Activated CD4-positive, alpha-beta T cell treated with anti-CD3 and anti-CD28 coated beads, Interleukin-2, amount 50 U/mL, for 48 hours (primary cell): ENCODE data around the gene SSBP3.

Source experiments
- DNase-seq, 2 experiments: peaks; one replicate each; pipeline ENCODE4 v3.0.0-alpha.2; 2020

Gene SSBP3

DNA sequence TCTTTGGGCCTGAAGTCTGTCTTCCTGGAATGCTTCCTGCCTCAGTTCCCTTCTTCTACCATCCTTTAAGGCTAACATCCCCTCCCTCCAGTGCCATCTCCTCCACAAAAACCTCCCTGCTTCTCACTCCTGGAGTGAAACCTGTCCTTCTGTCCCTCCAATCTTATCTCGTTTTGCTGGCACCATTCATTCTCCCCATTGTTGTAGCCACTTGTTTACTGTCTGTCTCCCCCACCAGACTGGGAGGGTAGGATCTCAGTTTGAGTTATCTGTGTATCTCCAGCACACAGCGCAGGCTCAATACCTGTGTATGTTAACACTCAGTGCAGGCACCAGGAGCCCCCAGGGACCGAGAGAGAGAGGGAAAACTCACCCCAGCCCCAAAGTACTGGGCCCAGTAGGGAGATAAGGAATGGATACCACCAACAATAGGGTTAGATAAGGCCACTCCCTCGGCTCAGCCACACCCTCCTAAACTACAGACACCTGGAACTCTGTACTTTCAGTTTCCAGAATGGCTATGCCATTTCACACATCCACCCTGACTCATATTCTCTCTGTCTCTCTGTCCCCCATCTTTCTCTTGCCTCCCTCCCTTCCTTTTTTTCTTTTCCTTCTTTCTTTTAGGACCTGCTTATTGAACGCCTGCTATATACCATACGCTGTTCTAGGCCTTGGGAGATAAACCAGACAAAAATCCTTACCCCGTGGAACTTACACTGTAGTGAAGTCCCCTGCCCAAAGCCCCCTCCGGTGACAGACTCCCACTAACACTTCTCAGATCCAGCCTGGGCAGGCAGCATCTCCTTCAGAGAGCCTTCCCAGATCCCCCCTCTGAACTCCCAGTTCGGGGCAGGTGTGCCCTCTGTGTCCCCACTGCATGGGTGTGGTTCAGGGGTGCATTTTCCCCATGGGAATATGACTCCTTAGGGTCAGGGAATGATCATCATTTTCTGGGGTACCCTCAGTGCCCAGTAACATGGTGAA lies 3.3 kb upstream of the SSBP3 start:
- peak; percentile 29 to 46 for DNase-seq

DNA sequence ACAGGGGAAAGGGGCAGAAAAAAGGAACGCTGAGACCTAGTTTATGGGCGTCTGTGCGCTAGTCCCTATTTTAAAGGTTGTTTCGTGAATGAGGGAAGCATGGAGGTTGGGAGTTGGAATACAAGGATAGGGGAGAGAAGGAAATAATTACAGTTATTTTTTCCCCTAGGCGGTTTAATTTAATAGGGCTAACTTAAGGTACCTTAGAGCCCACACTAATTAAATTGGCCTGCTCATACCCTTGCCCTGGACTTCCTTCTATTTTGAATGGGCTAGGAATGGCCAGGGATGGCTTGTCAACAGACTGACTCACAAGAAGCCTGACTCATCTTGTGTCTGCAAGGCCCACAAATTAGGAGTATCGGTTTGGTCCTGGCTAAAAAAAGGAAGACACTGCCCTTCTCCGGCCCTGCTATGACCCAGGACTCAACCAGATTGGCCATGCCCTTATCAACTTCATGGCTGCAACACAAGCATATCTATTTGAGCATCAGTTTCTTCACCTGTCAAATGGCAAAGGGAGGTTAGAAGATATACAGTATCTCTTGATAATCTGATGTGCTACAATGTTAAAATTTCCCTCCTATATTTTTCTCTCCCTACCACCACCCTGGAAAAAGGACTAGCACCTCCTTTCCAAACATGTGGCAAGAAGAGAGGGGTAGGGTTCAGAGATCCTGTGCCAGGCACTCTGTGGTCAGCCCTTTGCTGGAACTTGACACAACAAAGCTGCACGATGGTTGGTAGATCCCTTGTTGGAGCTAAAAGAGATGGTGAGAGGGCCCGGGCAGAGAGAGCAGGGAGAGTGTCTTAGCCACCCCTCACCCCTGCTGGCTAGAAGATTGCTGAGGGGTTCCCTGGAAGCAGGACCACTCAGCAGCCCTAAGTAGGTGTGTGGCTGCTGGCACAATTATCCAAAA lies 2.2 kb upstream of the SSBP3 start:
- DNase-seq = no peak

GRCh38 chr1:54407404-54408146 lies 1.4 kb upstream of the SSBP3 start:
- peak; percentile 24 to 50 for DNase-seq

DNA sequence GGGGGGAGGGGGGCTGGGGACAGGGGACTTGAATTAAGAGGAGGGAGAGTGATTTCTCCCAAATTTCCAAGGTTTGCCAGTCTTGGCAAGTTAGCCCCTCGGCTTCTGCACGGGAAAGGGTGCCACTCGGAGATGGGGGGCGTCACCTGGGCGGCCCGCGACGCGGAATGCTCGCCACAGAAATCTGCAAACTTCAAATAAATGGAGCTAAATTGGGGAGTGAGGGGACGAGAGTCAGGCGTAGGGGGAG lies 885 bp upstream of the SSBP3 start:
- DNase-seq = peak in 1 of 2 experiments; percentile 35

- DNase-seq = no peak
These were observed 298 bp downstream of the SSBP3 start for GRCh38 chr1:54405898-54406293.

DNA sequence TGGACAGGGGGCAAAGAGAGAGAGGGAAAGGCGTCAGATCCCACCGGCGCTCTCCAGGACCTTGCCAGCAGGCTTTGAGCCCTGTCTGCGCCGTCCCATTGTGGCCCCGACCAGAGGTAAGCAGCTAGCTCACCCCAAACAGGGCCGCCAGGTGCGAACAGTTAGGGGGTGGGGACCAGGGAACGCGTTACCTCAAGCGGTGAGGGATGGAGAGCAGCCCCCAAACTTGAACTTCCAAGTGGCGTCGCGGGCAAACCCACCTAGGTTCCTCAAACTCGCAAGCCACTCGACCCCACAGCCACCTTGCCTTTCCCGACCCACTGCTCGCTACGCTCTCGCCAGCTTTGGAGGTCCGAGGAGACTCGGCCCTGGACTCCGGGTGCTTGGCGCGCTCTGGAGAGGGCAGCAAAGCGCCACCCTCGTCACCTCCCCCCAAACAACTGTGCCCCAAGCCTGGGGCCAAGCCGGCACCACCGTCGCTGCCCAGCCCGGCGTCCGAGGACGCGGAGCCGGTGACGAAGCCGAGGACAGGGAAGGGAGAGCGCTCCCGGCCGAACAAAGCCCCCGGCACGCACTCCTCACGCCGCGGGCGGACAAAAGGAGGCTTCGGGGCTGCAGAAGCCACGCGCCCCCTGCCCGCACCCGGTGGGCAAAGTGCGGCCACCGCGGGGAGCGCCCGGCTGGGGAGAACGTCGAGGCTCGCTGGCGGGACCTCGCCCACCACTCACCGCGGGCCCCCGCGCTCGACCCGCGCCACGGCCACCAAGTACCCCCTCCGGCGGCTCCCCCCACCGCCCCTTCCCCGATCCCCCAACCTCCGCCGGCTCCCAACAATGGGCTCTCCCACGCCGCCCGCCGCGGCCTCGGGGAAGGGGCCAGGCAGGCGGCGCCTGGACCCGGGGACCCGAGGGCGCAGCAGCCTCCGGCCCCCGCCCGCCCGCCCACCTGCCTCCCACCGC lies 976 bp downstream of the SSBP3 start:
- DNase-seq = peak in 1 of 2 experiments; percentile 26

- no peak for DNase-seq
These were observed 1.9 kb downstream of the SSBP3 start for GRCh38 chr1:54404263-54404662.

GRCh38 chr1:54403808-54404261 lies 2.4 kb downstream of the SSBP3 start:
- peak; percentile 32 to 43 for DNase-seq

DNA sequence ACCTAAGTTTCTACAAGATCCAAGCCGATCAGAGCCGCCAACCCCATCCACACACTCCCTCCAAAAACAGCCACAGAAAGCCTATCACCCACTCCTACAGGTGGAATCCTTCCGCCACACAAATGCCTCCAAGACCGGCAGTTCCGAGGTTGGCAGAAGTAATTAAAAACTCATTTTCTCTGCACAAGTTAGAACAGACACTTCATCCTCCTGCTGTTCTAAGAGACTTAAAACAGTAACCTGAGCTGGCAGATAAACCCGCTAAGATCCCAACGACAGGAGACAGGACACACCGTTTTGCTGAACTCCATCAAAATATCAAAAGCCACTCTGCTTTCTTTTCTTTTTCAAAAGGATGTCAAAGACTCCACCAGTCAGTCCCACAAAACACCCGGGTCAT lies 2.8 kb downstream of the SSBP3 start:
- no peak for DNase-seq

- no peak for DNase-seq
These were observed 3.3 kb downstream of the SSBP3 start for GRCh38 chr1:54402896-54403295.

- no peak for DNase-seq
These were observed 4.4 kb downstream of the SSBP3 start for GRCh38 chr1:54401799-54402198.

- DNase-seq = peak in 1 of 2 experiments; percentile 39
These were observed 5.9 kb downstream of the SSBP3 start for GRCh38 chr1:54400329-54400728.

DNA sequence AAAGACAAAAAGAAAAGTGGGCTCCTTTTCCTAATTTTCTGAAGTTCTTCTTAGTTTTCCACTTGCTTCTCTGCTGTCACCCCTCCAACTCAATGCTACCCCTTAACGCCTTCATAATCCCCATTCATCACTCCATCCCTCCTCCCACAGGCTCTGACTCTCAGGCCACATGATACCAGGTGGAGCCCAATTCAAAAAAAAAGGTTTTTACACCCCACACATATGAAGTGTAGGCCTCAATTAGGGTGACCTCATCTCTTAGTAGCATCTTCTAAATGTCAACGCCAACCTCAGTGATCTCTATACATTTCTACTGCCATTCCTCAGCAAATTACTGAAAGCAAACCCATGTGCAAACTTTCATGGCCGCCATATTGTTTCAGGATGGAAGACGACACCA lies 6.4 kb downstream of the SSBP3 start:
- DNase-seq = no peak

- peak in 1 of 2 experiments; percentile 39 for DNase-seq
These were observed 7.1 kb downstream of the SSBP3 start for GRCh38 chr1:54398963-54399528.

GRCh38 chr1:54397980-54398379 lies 8.2 kb downstream of the SSBP3 start:
- no peak for DNase-seq

DNA sequence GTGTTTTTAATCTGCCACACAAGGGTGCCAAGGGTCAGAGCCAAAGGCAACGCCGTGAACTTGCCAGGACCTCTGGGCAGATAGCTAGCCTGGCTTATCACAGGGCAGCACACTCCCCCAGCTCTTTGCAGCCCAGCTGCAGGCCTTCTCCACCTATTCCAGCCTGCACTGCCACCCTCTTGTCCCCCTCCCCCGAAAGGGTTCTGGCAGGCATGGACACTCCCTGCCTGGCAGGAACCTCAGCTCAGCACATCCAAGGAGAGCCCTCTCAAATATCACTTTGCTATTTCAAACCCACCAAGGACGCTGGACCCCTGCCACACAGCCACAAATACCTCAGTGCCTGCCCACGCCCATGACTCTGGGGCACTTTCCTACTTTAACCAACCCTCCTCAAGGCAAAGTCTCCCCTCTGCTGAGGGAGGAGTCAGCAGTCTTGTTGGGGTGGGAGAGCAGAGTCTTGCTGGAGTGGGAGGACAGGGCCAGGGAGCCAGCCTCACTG lies 9.1 kb downstream of the SSBP3 start:
- DNase-seq = no peak

GRCh38 chr1:54396261-54396933 lies 9.8 kb downstream of the SSBP3 start:
- DNase-seq = no peak

DNA sequence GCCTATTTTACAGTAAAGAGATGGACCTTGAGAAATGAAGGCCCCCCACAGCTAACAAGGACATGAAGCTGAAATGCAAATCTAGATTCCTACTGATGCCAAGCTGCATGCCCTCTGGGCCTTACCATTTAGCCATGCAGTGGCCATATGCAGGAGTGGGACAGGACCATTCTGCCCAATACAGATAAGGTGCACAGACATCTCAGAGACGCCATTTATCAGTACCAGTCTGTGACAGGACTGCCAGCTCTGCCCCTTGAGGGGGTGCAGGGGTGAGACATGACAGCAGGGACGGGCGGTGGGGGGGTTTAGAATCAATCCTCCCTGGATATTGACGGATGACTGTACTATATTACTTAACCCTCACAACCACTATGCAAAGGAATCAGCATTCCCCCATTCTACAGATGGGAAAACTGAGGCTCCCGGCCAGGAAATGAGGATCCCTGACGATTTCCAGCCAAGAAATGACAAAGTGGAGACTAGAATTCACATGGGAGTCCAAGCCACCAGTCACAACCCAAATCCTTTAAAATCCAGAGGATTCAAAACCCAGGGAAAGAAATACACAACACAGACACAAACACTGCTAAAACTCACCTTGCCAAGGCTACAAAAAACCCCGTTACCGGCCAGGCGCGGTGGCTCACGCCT lies 10.8 kb downstream of the SSBP3 start:
- no peak for DNase-seq

DNA sequence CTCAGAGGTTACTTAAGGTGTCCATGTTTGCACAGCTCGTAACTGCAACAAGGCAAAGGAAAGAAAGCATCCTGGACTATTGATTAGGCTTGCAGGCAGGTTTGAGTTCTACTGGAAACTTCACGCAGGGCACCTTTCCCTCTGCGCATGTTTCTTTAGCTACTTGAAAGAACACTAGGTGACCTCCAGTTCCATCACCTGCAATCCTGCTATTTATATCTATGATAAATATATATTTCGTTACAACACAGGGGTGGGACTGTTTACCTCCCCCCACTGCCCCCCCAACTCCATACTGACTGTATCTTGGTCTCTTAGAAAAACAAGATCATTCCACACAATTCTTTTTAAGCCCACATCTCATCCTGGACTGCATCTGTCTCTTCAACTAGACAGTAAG lies 12.1 kb downstream of the SSBP3 start:
- DNase-seq = no peak

GRCh38 chr1:54392401-54392800 lies 13.8 kb downstream of the SSBP3 start:
- DNase-seq = no peak
